GM18873 (cell line): ENCODE measurements around the gene ZDHHC20.

Source experiments
- ATAC-seq: cut with Tn5 transposase; IDR thresholded peaks from one replicate; pipeline ENCODE4 v1.9.1; 2021; ENCODE audit warnings: mild to moderate bottlenecking, moderate library complexity, moderate number of reproducible peaks; ENCODE audit not compliant: unreplicated experiment, low FRiP score

Gene ZDHHC20

GRCh38 chr13:21330126-21330861 is 128.8 kb downstream of the ZDHHC20 start:
- ATAC-seq, result peak; percentile 87

- no peak for ATAC-seq
These were observed 130.1 kb downstream of the ZDHHC20 start for GRCh38 chr13:21328836-21329477.

DNA sequence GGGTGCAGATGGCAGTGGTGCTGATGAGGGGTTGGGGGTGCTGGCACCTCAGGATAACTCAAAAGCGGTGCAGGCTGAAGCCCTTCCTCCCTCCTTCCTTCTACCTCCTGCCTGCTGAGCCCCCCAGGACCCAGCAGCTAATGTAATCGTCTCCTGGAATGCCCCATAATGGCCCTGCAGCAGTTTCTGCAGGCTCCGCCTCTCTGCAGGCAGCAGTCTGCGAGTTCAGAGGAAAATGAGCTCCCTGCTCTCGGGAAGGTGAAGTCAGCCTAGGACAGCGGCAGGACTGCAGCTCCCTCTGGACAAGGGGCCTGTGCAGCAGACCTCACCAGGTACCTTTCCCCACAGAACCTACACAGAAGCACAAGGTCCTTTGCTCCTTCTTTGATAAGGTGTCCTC is 130.9 kb downstream of the ZDHHC20 start:
- no peak for ATAC-seq

GRCh38 chr13:21326155-21327031 is 132.7 kb downstream of the ZDHHC20 start:
- ATAC-seq, result no peak

GRCh38 chr13:21324803-21325202 is 134.3 kb downstream of the ZDHHC20 start:
- ATAC-seq, result no peak

GRCh38 chr13:21322988-21323387 is 136.1 kb downstream of the ZDHHC20 start:
- ATAC-seq, result no peak
